HUES6 (cell line): ENCODE measurements around the gene RASGRF2.

ENCODE experiments used
- H3K27ac ChIP-seq: 2 replicates; pipeline ENCODE4 v1.7.0; 2013; ENCODE audit warnings: low read depth, mild to moderate bottlenecking, low read length, inconsistent platforms
- H3K27me3 ChIP-seq: 2 replicates; pipeline ENCODE4 v1.6.1; 2013; ENCODE audit warnings: low read length; ENCODE audit not compliant: control insufficient read depth, insufficient read depth
- H3K36me3 ChIP-seq: 2 replicates; pipeline ENCODE4 v1.6.1; 2013; ENCODE audit warnings: low read length; ENCODE audit not compliant: control insufficient read depth, insufficient read depth
- H3K4me1 ChIP-seq: 2 replicates; pipeline ENCODE4 v1.6.1; 2013; ENCODE audit warnings: low read length; ENCODE audit not compliant: control insufficient read depth, insufficient read depth
- H3K4me3 ChIP-seq: 2 replicates; pipeline ENCODE4 v1.5.1; 2013; ENCODE audit warnings: low read depth, low read length
- H3K9ac ChIP-seq: one replicate; pipeline ENCODE4 v1.6.1; 2013; ENCODE audit warnings: mild to moderate bottlenecking, low read length
- H3K9me3 ChIP-seq: 2 replicates; pipeline ENCODE4 v1.6.1; 2013; ENCODE audit warnings: low read depth, low read length; ENCODE audit not compliant: control insufficient read depth, insufficient read depth

RASGRF2 gene

GRCh38 chr5:80955082-80955590, 5.0 kb upstream of the RASGRF2 start:
- Histone ChIP-seq H3K9me3 (no peaks in the 10 kb centered on the region), H3K36me3 (no peaks in the 10 kb centered on the region), H3K9ac (no peak overlapping the region), H3K4me3 (no peak overlapping the region), H3K4me1 (peaks cover 46% of the 10 kb centered on the region), H3K27me3 (peaks cover 22% of the 10 kb centered on the region), H3K27ac (no peak overlapping the region)

GRCh38 chr5:80956272-80956671, 3.9 kb upstream of the RASGRF2 start:
- H3K27me3 ChIP-seq = peaks cover 32% of the 10 kb centered on the region
- no peaks in the 10 kb centered on the region for H3K36me3 ChIP-seq
- no peak overlapping the region for H3K4me3 ChIP-seq
- peak overlapping the region; percentile 41 for H3K9ac ChIP-seq
- H3K4me1 ChIP-seq = peaks cover 46% of the 10 kb centered on the region
- no peaks in the 10 kb centered on the region for H3K9me3 ChIP-seq
- H3K27ac ChIP-seq = peak overlapping the region; percentile 56

- peak overlapping the region; percentile 52 for H3K9ac ChIP-seq
- H3K27ac ChIP-seq = peak overlapping the region; percentile 56
- no peaks in the 10 kb centered on the region for H3K9me3 ChIP-seq
- H3K27me3 ChIP-seq = peaks cover 42% of the 10 kb centered on the region
- no peaks in the 10 kb centered on the region for H3K36me3 ChIP-seq
- peaks cover 46% of the 10 kb centered on the region for H3K4me1 ChIP-seq
- H3K4me3 ChIP-seq = 0 out of 2 replicates have a peak overlapping the region, but pooled peaks have one; percentile 8
Measured at GRCh38 chr5:80957031-80957761, 3.0 kb upstream of the RASGRF2 start.

- Histone ChIP-seq H3K36me3 (no peaks in the 10 kb centered on the region), H3K27me3 (peaks cover 54% of the 10 kb centered on the region), H3K9me3 (no peaks in the 10 kb centered on the region), H3K4me1 (peaks cover 57% of the 10 kb centered on the region), H3K9ac (no peak overlapping the region), H3K4me3 (no peak overlapping the region), H3K27ac (no peak overlapping the region)
Measured at GRCh38 chr5:80958616-80959015, 1.5 kb upstream of the RASGRF2 start.

GRCh38 chr5:80959138-80959537, 1.0 kb upstream of the RASGRF2 start:
- Histone ChIP-seq H3K4me3 (peak overlapping the region; percentile 77), H3K4me1 (peaks cover 61% of the 10 kb centered on the region), H3K27me3 (peaks cover 54% of the 10 kb centered on the region), H3K36me3 (no peaks in the 10 kb centered on the region), H3K9me3 (no peaks in the 10 kb centered on the region), H3K9ac (peak overlapping the region; percentile 57), H3K27ac (no peak overlapping the region)

GRCh38 chr5:80960531-80961375, 590 bp downstream of the RASGRF2 start:
- H3K4me1 ChIP-seq = peaks cover 61% of the 10 kb centered on the region
- H3K4me3 ChIP-seq = peak overlapping the region; percentile 77
- H3K27me3 ChIP-seq = peaks cover 54% of the 10 kb centered on the region
- H3K9ac ChIP-seq = peak overlapping the region; percentile 69
- no peak overlapping the region for H3K27ac ChIP-seq
- H3K36me3 ChIP-seq = no peaks in the 10 kb centered on the region
- H3K9me3 ChIP-seq = no peaks in the 10 kb centered on the region

- H3K9ac ChIP-seq = peak overlapping the region; percentile 69
- H3K27me3 ChIP-seq = peaks cover 54% of the 10 kb centered on the region
- peak overlapping the region; percentile 77 for H3K4me3 ChIP-seq
Measured at GRCh38 chr5:80961376-80962281, 1.5 kb downstream of the RASGRF2 start.

GRCh38 chr5:80962630-80963520, 2.7 kb downstream of the RASGRF2 start:
- no peaks in the 10 kb centered on the region for H3K36me3 ChIP-seq
- H3K9me3 ChIP-seq = no peaks in the 10 kb centered on the region
- no peak overlapping the region for H3K9ac ChIP-seq
- H3K27me3 ChIP-seq = peaks cover 54% of the 10 kb centered on the region
- H3K27ac ChIP-seq = no peak overlapping the region
- peak overlapping the region; percentile 5; the same call in 1 of the 2 replicates for H3K4me3 ChIP-seq
- H3K4me1 ChIP-seq = peaks cover 44% of the 10 kb centered on the region

More at GRCh38 chr5:80961376-80962281, 1.5 kb downstream of the RASGRF2 start:
- no peaks in the 10 kb centered on the region for H3K36me3 ChIP-seq
- peaks cover 53% of the 10 kb centered on the region for H3K4me1 ChIP-seq
- H3K9me3 ChIP-seq = no peaks in the 10 kb centered on the region
- no peak overlapping the region for H3K27ac ChIP-seq

- H3K27me3 ChIP-seq = peaks cover 48% of the 10 kb centered on the region
- H3K27ac ChIP-seq = no peak overlapping the region
- no peak overlapping the region for H3K9ac ChIP-seq
- no peaks in the 10 kb centered on the region for H3K36me3 ChIP-seq
- H3K9me3 ChIP-seq = no peaks in the 10 kb centered on the region
- H3K4me3 ChIP-seq = 0 out of 2 replicates have a peak overlapping the region, but pooled peaks have one; percentile 5
- H3K4me1 ChIP-seq = peaks cover 37% of the 10 kb centered on the region
Measured at GRCh38 chr5:80963521-80963895, 3.3 kb downstream of the RASGRF2 start.
